AG20443 (cell line): Measurements from ENCODE around the gene ENTPD7.
"Not testable (repeated sequence)": the region's sequence is repeated elsewhere in the genome, so short reads cannot be mapped to it uniquely, and the experiment has no call there.

ENCODE experiments used
- DNase-seq: peaks from one replicate; pipeline ENCODE4 v3.0.0; 2012; ENCODE audit warnings: low spot score, mixed read lengths

The ENTPD7 gene

GRCh38 chr10:99659031-99659867 lies at the start of gene ENTPD7:
Gene ENTPD7, plus strand, starts transcription at chr10:99659509. Its CDS starts 448 bp downstream, at chr10:99659957.
- peak; percentile 99 for DNase-seq

- DNase-seq, result no peak
Measured at GRCh38 chr10:99610221-99610620, 49.1 kb upstream of the ENTPD7 start.

- DNase-seq, result no peak
Measured at GRCh38 chr10:99611326-99611725, 48.0 kb upstream of the ENTPD7 start.

- peak; percentile 78 for DNase-seq
Measured at GRCh38 chr10:99612167-99612831, 47.0 kb upstream of the ENTPD7 start.

GRCh38 chr10:99615426-99615825 lies 43.9 kb upstream of the ENTPD7 start:
- DNase-seq, result no peak

GRCh38 chr10:99617696-99618095 lies 41.6 kb upstream of the ENTPD7 start:
- no peak for DNase-seq

- DNase-seq, result no peak
Measured at GRCh38 chr10:99619090-99619800, 40.1 kb upstream of the ENTPD7 start.

GRCh38 chr10:99619851-99620710 lies 39.2 kb upstream of the ENTPD7 start, which contains the start of gene SLC25A28:
Gene SLC25A28, minus strand, starts transcription at chr10:99620439. Its CDS starts 104 bp downstream, at chr10:99620335.
- DNase-seq, result peak; percentile 95

- peak; percentile 95 for DNase-seq
Measured at GRCh38 chr10:99620711-99621453, 38.4 kb upstream of the ENTPD7 start.

GRCh38 chr10:99621454-99622251 lies 37.7 kb upstream of the ENTPD7 start:
- no peak for DNase-seq

GRCh38 chr10:99623919-99624318 lies 35.4 kb upstream of the ENTPD7 start:
- no peak for DNase-seq

GRCh38 chr10:99625124-99625523 lies 34.2 kb upstream of the ENTPD7 start:
- DNase-seq, result not testable (repeated sequence)

GRCh38 chr10:99628923-99629624 lies 30.2 kb upstream of the ENTPD7 start:
- no peak for DNase-seq

- no peak for DNase-seq
Measured at GRCh38 chr10:99629625-99629978, 29.7 kb upstream of the ENTPD7 start.

- peak; percentile 43 for DNase-seq
Measured at GRCh38 chr10:99630433-99630832, 28.9 kb upstream of the ENTPD7 start.

GRCh38 chr10:99630991-99631390 lies 28.3 kb upstream of the ENTPD7 start:
- DNase-seq, result no peak

GRCh38 chr10:99631496-99631895 lies 27.8 kb upstream of the ENTPD7 start:
- DNase-seq, result peak; percentile 37

GRCh38 chr10:99633832-99634231 lies 25.5 kb upstream of the ENTPD7 start:
- no peak for DNase-seq

- DNase-seq, result no peak
Measured at GRCh38 chr10:99647601-99648151, 11.6 kb upstream of the ENTPD7 start.
